ENCODE data around the gene SERPIND1. TPM values are rescaled to one million over a fixed set of nuclear protein-coding genes. Genes with fewer than 3 reads are reported as not detected.
"Not testable (repeated sequence)": the region's sequence is repeated elsewhere in the genome, so short reads cannot be mapped to it uniquely, and the experiment has no call there.

Gene SERPIND1
- total RNA-seq, 1 donor from 2014 or later: not detected

DNA sequence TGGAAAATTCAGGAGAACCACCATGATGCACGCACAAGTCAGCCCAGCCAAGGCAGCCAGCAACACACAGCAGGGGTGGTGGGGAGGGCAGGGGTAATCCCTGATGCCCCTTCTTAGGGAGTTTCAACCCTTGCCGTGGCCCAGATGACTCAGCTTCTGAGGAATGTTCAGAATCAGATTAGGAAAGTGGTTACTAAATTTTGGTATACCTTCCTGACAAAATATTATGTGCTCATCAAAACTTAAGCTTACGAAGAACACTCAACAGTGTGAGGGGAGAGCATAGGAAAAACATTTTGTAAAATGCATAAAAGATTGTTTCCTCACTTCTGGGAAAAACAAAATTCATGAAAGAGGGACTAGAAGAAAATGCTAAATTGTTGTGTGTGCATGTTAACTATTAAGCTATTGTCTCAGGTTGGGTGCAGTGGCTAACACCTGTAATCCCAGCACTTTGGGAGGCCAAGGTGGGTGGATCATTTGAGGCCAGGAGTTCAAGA lies 32.1 kb downstream of the SERPIND1 start:
- DNase-seq (no peak), ATAC-seq (no peak)
- intact Hi-C loops (cut with micrococcal nuclease): no loop called here

DNA sequence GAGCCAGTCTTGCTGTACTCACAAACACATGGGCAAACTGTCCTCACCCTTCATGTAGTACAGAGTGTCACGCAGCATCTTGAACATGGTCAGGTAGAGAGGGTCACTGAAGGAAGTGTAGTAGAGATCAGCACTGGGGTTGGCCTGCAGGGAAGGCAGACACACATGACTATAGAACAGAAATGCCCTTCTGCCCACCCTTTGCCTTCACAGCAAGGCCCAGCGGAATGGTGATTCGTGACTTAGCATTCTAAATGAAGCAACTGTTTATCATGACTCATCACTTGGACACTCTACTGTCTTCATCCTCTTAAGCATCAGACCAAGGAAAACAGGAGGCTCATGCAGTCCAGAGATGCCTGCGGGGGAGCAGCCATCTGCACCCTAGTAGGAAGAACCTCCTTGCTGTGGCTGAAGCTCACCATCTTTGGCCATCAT lies 33.4 kb downstream of the SERPIND1 start:
- no peak for ATAC-seq

DNA sequence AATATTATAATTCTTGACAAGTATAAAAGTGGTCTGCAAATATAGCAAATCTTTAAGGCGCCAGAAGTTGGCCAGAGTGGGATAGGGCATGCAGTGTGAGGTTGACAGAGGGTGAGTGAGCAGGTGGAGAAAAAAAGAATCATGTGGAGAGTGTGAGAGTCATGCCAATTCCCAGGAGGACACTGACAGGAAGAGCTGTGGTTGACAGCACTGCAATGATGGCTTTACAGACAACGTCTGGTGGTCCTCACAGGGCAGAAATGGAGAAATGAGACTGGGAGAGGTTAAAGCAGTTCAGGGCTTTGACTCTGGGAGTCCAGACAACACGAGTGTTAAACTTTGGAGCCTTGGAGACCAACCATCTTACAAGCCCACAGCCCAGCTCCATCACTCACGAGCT lies 34.9 kb downstream of the SERPIND1 start:
- ATAC-seq: no peak
- intact Hi-C loops (cut with micrococcal nuclease): no loop called here
- DNase-seq: no peak

More for the DNA sequence above, 33.4 kb downstream of the SERPIND1 start:
- no peak for DNase-seq
- intact Hi-C loops (cut with micrococcal nuclease): no loop called here

DNA sequence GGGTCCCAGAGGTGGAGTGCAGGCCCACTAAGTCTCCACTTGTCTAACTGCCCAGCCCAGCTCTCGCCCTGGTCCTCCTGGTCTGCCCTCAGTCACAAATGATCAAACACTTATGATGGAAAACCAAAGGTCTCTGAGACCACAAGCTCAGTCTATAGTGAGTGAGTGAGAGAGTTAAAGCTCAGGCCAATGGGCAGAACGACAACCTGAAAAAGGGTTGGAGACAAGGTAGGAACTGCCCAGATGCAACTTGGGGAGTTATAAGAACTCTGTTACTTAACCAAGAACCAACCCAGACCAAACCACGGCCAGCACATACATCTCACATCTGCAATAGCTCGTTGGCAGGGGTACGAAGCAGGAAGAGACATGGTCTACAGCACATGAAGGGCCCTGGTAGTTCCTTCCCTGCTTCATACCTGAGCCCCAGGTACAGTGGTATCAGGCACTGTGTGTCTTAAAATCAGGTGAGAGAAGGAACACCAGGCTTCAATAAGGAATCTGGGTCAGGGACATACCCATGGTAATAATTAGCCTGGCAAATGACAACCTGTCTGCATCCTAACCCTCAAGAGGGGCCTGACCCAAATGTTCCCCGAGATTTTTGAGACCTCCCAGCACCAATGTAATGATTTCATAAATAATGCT lies 35.7 kb downstream of the SERPIND1 start:
- DNase-seq: no peak
- ATAC-seq: no peak
- intact Hi-C loops (cut with micrococcal nuclease): no loop called here

DNA sequence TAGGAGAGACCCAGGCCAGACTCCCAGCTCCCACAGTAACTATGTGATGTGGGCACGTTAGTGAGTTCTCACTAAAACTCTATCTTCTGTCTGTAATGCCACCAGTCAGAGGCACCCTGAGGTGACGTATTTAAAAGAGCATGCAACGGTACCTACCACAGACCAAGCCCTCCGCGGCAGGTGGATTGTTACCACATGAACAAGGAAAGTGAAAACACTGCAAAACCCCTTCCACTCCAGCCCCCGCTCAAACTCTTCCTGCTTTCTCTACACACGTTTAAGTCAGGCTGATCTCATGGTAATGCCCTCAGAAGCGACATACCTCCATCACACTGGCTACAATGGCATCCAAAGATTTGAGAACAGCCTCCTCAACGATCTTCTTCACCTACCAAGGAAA lies 36.7 kb downstream of the SERPIND1 start:
- intact Hi-C loops (cut with micrococcal nuclease): no loop called here
- DNase-seq: no peak
- no peak for ATAC-seq

DNA sequence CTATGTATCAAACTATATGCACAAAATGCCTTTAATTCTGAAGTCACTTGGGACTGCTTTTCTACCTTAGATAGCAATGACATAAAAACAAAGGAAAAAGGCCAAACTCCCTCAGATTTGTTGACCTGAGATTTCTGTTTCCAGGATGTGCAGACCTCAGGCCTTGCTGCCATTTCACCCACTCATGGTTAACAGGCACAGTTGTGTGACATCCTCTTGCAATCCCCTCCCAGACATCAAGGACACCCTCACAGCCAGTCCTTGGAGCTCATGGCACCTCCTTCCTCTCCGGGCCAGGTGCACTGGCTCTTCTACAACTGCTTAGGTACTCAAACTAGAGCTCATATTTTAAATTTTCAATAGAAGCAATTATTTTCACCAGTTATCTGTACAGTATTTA lies 37.3 kb downstream of the SERPIND1 start:
- intact Hi-C loops (cut with micrococcal nuclease): no loop called here
- ATAC-seq: no peak

DNA sequence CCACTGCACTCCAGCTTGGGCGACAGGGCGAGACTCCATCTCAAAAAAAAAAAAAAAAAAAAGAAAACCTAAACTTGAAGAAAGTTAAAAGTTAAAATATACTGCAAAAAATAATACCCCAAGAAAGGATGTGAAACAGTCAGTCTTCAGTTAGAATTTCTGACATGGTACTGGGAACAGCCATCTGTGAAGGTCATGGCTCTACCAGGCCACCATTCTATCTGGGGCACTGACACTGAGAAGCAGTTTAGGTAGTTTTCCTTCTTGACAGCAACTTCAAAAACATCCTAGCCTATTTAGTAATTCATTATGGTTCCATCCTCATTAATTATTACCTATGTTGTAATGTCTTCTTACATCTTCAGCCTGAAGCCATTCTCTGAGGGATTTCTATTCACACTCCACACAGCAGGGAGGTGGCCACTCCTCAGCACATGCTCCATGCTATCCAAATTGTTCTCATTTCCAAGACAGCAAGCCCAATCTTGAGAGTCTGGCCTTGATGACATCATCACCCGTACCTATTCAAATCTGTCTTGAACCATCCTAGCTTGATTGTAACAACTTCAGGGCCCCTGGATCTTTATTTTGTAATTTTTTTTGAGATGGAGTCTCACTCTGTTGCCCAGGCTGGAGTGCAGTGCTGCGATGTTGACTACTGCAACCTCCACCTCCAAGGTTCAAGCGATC lies 38.2 kb downstream of the SERPIND1 start:
- intact Hi-C loops (cut with micrococcal nuclease): no loop called here
- no peak for ATAC-seq
- DNase-seq: no peak

More for the DNA sequence above, 37.3 kb downstream of the SERPIND1 start:
- no peak for DNase-seq

DNA sequence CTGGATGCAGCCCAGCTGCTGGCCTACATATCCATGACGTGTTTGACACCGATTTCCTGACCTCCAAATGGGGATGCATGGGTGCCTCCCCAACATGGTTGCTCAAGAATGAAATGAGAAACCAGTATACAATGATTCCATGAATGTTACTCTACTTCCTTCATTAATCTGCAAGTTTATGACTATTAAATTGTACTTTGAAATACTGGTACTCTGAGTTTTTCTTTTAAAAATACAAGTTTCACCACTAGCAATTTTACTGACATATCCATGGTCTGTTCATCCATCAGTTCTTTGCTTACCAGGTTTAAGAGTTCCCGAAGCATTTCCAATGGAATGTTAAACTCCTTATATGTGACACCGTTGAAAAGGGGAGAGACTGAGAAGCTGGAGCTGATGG lies 39.1 kb downstream of the SERPIND1 start:
- no peak for ATAC-seq
- no peak for DNase-seq
- intact Hi-C loops (cut with micrococcal nuclease): no loop called here

DNA sequence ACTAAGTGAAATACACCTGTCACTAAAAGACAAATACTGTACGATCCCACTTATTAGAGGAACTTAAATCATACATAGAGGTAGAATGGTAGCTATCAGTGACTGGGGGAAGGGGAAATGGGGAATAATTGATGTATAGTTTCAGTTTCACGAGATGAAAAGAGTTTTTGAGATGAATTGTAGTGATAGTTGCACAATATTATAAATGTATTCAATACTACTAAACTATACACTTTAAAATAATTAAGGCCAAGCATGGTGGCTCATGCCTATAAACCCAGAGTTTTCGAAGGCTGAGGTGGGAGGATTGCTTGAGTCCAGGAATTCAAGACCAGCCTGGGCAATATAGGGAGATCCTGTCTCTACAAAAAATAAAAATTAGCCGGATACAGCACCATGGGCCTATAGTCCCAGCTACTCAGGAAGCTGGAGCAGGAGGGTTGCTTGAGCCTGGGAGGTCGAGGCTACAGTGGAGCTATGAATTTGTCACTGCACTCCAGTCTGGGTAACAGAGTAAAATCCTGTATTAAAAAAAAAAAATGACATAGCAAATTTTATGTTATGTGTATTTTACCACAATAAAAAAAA lies 40.4 kb downstream of the SERPIND1 start:
- DNase-seq (no peak), ATAC-seq (no peak)
- intact Hi-C loops (cut with micrococcal nuclease): no loop called here

DNA sequence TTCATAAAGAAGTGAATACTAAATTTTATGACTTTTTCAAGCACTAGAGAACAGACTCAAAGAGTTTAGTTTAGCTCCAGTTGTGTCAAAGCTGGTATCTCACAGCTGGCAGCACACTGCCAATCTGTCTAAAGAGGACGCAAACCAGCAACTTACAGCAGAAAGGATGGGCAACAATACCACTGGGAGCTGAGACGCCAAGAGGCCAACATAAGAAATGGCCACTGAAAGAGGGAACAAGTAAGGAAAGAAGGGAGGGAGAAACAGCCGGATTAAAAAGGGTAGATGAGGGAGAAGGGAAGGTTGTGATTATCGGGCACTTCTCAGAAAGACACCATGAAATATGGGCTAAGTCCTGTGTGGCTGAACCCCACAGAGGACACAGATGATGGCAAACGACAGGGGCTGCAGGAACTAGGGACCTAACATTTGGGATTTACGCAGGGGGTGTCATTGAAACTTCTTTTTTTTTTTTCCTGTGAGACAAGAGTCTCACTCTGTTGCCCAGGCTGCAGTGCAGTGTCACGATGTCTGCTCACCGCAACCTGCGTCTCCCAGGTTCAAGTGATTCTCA lies 41.7 kb downstream of the SERPIND1 start:
- DNase-seq: no peak
- no peak for ATAC-seq
- intact Hi-C loops (cut with micrococcal nuclease): no loop called here

DNA sequence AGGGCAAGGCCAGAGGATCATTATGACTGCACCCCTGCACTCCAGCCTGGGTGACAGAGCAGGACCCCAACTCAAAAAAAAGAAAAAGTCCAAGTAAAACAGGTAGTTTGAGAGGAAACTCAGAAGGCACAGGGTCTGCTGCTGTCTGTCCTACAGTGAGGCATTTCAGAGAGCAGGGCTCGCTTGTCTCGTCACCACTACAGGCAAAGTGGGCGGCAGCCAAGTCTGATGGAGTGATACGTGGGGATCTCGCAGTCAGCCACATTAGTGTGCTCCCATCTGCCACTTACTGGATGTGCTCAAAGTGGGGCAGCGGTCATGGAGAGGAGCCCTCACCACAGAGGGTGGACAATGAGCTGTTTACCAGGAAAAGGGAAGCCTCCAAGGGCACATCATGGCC lies 42.6 kb downstream of the SERPIND1 start:
- DNase-seq (no peak), ATAC-seq (no peak)
- intact Hi-C loops (cut with micrococcal nuclease): no loop called here

DNA sequence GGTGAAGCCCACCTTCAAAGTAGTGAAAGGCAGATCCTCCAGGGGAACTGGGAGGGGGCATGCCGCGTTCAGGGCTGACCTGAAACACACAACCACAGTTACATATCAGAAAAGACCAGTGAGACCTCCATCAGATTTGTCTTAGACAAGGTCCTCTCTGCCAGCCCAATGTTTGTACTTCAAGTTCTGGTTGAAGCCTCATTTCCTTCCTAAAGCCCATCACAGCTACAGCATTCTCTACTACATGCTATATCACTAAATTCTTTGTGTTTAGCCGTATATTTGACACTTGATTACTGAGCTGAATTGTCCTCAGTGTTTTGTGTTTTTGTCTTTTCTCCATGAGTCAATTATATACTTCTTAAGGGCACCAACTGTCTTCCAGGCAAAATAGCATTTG lies 44.6 kb downstream of the SERPIND1 start:
- ATAC-seq (no peak), DNase-seq (no peak)
- intact Hi-C loops (cut with micrococcal nuclease): no loop called here

DNA sequence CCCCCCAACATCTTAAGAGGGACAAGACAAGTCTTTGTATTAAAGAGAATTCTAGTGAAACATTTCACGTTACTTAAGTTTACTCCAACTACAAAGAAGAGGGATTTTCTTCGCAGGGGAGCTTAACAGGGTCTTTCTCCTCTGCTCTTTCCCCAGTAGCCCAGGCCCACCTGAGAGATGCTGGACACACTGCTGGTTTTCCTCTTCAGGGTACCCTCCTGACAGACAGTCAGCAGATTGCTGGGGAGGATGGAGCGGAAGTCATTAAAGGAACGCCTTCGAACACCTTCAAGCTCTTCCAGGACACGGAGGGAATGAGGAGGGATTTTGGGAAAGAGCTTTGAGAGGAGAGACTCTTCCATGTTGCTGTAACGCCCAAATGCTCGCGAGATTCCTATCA lies 45.6 kb downstream of the SERPIND1 start:
- intact Hi-C loops (cut with micrococcal nuclease): no loop called here
- no peak for DNase-seq
- no peak for ATAC-seq

DNA sequence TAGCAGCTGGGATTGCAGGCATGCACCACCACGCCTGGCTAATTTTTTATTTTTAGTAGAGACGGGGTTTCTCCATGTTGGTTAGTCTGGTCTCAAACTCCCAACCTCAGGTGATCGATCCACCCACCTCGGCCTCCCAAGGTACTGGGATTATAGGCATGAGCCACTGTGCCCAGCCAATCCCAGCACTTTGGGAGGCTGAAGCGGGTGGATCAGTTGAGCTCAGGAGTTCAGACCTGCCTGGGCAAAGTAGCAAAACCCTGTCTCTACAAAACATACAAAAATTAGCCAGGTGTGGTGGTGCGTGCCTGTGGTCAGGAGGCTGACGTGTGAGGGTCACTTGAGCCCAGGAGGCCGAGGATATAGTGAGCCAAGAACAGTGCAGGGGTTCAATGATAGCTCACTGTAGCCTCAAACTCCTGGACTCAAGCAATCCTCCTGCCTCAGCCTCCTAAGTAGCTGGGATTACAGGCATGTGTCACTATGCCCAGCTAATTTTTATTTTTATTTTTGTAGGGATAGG lies 47.9 kb downstream of the SERPIND1 start:
- intact Hi-C loops (cut with micrococcal nuclease); DNase-seq; ATAC-seq: not testable (repeated sequence)

DNA sequence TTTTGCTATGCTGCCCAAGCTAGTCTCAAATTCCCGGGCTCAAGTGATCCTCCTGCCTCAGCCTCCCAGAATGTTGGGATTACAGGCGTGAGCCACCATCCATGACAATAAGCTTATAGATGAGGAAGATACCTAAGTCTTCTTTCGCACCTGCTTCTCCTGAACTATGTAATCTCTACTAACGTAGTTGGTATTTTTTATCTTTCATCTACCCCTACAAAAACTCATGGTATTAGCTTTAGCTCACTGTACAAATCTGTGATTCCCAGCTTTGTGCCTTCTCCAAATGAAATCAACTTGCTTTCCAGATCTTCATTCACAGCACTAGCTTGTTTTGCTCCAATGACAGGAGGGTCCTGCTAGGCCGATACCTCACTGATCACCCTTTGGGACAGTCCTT lies 48.3 kb downstream of the SERPIND1 start:
- DNase-seq: no peak
- no peak for ATAC-seq
- intact Hi-C loops (cut with micrococcal nuclease): no loop called here

DNA sequence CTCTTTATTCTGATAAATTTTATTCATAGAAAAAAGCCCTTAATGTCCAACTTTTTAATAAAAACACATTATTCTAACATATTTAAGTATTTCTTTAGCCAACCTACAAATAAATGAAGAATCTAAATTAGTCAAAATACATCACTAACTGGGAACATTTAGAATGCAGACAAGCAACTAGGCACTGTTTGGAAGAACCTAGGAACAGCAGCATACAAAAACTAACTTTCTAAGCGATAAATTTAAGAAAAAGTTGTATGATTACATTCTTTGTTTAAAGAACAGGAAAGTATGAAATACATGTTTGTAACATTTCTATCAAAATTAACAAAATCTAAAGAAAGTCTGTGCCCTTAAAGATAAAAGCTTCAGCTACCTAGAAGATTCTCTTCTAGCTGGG lies 49.4 kb downstream of the SERPIND1 start:
- ATAC-seq (no peak), DNase-seq (no peak)
- intact Hi-C loops (cut with micrococcal nuclease): no loop called here

DNA sequence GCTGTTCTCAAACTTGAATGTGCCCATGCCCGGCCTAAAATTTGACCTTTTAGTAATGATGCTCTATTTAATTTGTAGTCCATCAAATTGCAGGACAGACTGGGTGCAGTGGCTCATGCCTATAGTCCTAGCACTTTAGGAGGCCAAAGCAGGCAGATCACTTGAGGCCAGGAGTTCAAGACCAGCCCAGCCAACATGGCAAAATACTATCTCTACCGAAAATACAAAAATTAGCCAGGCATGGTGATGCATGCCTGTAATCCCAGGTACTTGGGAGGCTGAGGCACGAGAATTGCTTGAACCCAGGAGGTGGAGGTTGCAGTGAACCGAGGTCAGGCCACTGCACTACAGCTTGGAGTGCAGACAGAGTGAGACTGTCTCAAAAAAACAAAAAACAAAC lies 51.3 kb downstream of the SERPIND1 start:
- intact Hi-C loops (cut with micrococcal nuclease); DNase-seq; ATAC-seq: not testable (repeated sequence)

DNA sequence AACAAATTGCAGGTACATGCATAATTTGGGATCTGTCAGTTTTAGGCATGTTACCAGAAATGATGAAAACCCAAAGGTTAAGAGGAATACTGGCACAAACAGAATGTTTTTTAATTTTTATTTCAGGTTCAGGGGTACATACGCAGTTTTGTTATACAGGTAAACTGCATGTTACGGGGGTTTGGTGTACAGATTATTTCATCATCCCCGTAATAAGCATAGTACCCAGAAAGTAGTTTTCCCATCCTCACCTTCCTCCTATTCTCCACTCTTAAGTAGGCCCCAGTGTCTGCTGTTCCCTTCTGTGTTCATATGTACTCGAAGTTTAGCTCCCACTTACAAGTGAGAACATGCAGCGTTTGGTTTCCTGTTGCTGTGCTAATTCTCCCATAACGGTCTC lies 51.7 kb downstream of the SERPIND1 start:
- ATAC-seq: no peak
- intact Hi-C loops (cut with micrococcal nuclease): no loop called here
- DNase-seq: no peak

DNA sequence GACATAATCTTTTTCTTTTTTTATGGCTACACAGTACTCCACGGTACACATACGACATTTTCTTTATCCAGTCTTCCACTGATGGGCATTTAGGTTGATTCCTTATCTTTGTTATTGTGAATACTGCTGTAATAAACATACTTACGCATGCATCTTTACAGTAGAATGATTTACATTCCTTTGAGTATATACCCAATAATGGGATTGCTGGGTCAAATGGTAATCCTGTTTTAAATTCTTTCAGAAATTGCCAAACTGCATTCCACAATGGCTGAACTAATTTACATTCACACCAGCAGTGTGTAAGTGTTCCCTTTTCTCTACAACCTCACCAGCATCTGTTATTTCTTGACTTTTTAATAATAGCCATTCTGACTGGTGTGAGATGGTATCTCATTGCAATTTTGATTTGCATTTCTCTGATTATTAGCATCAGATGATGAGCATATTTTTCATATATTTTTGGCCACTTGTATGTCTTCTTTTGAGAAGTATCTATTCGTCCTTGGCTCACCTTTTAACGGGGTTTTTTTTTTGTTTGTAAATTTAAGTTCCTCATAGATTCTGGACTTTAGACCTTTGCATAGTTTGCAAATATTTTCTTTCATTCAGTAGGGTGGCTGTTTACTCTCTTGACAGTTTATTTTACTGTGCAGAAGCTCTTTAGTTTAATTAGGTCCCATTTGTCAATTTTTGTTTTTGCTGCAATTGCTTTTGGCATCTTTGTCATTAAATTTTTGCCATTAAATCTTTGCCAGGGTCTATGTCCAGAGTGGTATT lies 52.6 kb downstream of the SERPIND1 start:
- DNase-seq; ATAC-seq; intact Hi-C loops (cut with micrococcal nuclease): not testable (repeated sequence)

Measured in left ventricle myocardium superior (tissue), 1 donor.